HG02885 (cell line): ENCODE data around the gene GALNT5.
"Not testable (repeated sequence)": the region's sequence is repeated elsewhere in the genome, so short reads cannot be mapped to it uniquely, and the experiment has no call there.

Experiments used
- ATAC-seq: cut with Tn5 transposase; IDR thresholded peaks from one replicate; pipeline ENCODE4 v1.9.1; 2021; ENCODE audit warnings: mild to moderate bottlenecking; ENCODE audit not compliant: unreplicated experiment, poor library complexity

The GALNT5 gene

GRCh38 chr2:157257312-157258252 is at the start of gene GALNT5:
Gene GALNT5, plus strand, starts transcription at chr2:157257705. Its CDS starts 378 bp downstream, at chr2:157258083.
- ATAC-seq = no peak

GRCh38 chr2:157216286-157216965 is 41.1 kb upstream of the GALNT5 start:
- no peak for ATAC-seq

- no peak for ATAC-seq
Measured at GRCh38 chr2:157217409-157217808, 40.1 kb upstream of the GALNT5 start.

- no peak for ATAC-seq
Measured at GRCh38 chr2:157218911-157219310, 38.6 kb upstream of the GALNT5 start.

- no peak for ATAC-seq
Measured at GRCh38 chr2:157220502-157220901, 37.0 kb upstream of the GALNT5 start.

- no peak for ATAC-seq
Measured at GRCh38 chr2:157221394-157221988, 36.0 kb upstream of the GALNT5 start.

GRCh38 chr2:157223624-157224205 is 33.8 kb upstream of the GALNT5 start:
- no peak for ATAC-seq

- ATAC-seq = not testable (repeated sequence)
Measured at GRCh38 chr2:157224448-157224847, 33.1 kb upstream of the GALNT5 start.

- ATAC-seq = no peak
Measured at GRCh38 chr2:157227592-157227991, 29.9 kb upstream of the GALNT5 start.

GRCh38 chr2:157228946-157229345 is 28.6 kb upstream of the GALNT5 start:
- no peak for ATAC-seq

GRCh38 chr2:157229572-157229971 is 27.9 kb upstream of the GALNT5 start:
- ATAC-seq = no peak

GRCh38 chr2:157231476-157231875 is 26.0 kb upstream of the GALNT5 start:
- ATAC-seq = no peak

GRCh38 chr2:157233506-157233905 is 24.0 kb upstream of the GALNT5 start:
- ATAC-seq = no peak

GRCh38 chr2:157236404-157236803 is 21.1 kb upstream of the GALNT5 start:
- ATAC-seq = no peak

GRCh38 chr2:157238296-157238695 is 19.2 kb upstream of the GALNT5 start:
- ATAC-seq = no peak

- ATAC-seq = no peak
Measured at GRCh38 chr2:157244691-157245090, 12.8 kb upstream of the GALNT5 start.

GRCh38 chr2:157245144-157245840 is 12.2 kb upstream of the GALNT5 start:
- no peak for ATAC-seq

GRCh38 chr2:157245846-157246764 is 11.4 kb upstream of the GALNT5 start:
- ATAC-seq = peak; percentile 99

GRCh38 chr2:157246765-157247407 is 10.6 kb upstream of the GALNT5 start:
- no peak for ATAC-seq
